Kidney epithelial cell (primary cell): ENCODE measurements around the gene AQP5. TPM values are rescaled to one million over a fixed set of nuclear protein-coding genes. Genes with fewer than 3 reads are reported as not detected.

Experiments
- DNase-seq: peaks from one replicate; pipeline ENCODE4 v3.0.0-alpha.2; 2010; ENCODE audit warnings: low read depth
- H3K27me3 ChIP-seq: 2 replicates; pipeline ENCODE4 v1.6.0; 2011; ENCODE audit warnings: low read length; ENCODE audit not compliant: control insufficient read depth, insufficient read depth
- H3K36me3 ChIP-seq: 2 replicates; pipeline ENCODE4 v1.5.1; 2011; ENCODE audit warnings: low read length; ENCODE audit not compliant: control insufficient read depth, insufficient read depth
- H3K4me3 ChIP-seq: 2 replicates; pipeline ENCODE4 v1.5.1; 2011; ENCODE audit warnings: low read depth, mild to moderate bottlenecking, control low read depth, low read length
- total RNA-seq: library from RNA; depleted of rRNA; stranded (reverse); fragments of >200 nt; gene quantifications from 2 replicates; pipeline ENCODE4 v1.2.3, GENCODE V29; 2015
- TF ChIP-seq, protein P1 (sequence below): IDR thresholded peaks from 2 replicates; pipeline ENCODE4 v1.5.1; 2011; ENCODE audit warnings: mild to moderate bottlenecking, moderate library complexity, low read length, control low read depth, inconsistent platforms; ENCODE audit not compliant: insufficient read depth, poor library complexity, severe bottlenecking

AQP5 gene
- total RNA-seq, 1 donor from 2014 or later, result not detected

GRCh38 chr12:49960474-49961110 lies 1.1 kb upstream of the AQP5 start:
- TF ChIP-seq, protein P1, sequence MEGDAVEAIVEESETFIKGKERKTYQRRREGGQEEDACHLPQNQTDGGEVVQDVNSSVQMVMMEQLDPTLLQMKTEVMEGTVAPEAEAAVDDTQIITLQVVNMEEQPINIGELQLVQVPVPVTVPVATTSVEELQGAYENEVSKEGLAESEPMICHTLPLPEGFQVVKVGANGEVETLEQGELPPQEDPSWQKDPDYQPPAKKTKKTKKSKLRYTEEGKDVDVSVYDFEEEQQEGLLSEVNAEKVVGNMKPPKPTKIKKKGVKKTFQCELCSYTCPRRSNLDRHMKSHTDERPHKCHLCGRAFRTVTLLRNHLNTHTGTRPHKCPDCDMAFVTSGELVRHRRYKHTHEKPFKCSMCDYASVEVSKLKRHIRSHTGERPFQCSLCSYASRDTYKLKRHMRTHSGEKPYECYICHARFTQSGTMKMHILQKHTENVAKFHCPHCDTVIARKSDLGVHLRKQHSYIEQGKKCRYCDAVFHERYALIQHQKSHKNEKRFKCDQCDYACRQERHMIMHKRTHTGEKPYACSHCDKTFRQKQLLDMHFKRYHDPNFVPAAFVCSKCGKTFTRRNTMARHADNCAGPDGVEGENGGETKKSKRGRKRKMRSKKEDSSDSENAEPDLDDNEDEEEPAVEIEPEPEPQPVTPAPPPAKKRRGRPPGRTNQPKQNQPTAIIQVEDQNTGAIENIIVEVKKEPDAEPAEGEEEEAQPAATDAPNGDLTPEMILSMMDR, result no peak
- Histone ChIP-seq H3K27me3 (peaks cover 37% of the 10 kb centered on the region), H3K4me3 (no peak overlapping the region), H3K36me3 (no peaks in the 10 kb centered on the region)
- no peak for DNase-seq

DNA sequence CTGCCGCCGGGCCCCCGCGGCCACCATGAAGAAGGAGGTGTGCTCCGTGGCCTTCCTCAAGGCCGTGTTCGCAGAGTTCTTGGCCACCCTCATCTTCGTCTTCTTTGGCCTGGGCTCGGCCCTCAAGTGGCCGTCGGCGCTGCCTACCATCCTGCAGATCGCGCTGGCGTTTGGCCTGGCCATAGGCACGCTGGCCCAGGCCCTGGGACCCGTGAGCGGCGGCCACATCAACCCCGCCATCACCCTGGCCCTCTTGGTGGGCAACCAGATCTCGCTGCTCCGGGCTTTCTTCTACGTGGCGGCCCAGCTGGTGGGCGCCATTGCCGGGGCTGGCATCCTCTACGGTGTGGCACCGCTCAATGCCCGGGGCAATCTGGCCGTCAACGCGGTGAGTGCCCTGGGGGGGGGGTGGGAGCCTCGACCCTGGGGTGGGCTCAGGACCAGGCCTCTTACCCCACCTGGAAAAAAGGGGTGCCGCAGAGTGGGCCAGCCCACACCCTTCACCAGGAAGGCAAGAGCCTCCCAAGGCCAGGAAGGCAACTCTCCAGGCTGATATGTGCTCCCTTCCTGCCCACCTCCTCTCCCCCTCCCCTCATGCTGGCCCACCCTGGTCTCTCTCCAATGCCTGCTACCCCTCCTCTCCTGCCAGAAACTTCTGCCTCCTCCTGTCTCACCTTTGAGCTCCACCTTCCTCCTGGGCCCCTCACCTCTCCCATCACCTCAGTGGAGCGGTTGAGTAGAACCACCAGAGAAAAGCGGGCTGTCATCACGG lies 507 bp downstream of the AQP5 start:
- peaks cover 41% of the 10 kb centered on the region for H3K27me3 ChIP-seq

GRCh38 chr12:49962861-49963765 lies 1.4 kb downstream of the AQP5 start:
- Histone ChIP-seq H3K27me3 (peaks cover 42% of the 10 kb centered on the region), H3K36me3 (no peaks in the 10 kb centered on the region), H3K4me3 (no peak overlapping the region)
- TF ChIP-seq, protein P1, result no peak
- DNase-seq, result peak; percentile 53

More for the DNA sequence above, 507 bp downstream of the AQP5 start:
- no peak overlapping the region for H3K4me3 ChIP-seq
- TF ChIP-seq, protein P1, result no peak
- H3K36me3 ChIP-seq, result no peaks in the 10 kb centered on the region
- no peak for DNase-seq

DNA sequence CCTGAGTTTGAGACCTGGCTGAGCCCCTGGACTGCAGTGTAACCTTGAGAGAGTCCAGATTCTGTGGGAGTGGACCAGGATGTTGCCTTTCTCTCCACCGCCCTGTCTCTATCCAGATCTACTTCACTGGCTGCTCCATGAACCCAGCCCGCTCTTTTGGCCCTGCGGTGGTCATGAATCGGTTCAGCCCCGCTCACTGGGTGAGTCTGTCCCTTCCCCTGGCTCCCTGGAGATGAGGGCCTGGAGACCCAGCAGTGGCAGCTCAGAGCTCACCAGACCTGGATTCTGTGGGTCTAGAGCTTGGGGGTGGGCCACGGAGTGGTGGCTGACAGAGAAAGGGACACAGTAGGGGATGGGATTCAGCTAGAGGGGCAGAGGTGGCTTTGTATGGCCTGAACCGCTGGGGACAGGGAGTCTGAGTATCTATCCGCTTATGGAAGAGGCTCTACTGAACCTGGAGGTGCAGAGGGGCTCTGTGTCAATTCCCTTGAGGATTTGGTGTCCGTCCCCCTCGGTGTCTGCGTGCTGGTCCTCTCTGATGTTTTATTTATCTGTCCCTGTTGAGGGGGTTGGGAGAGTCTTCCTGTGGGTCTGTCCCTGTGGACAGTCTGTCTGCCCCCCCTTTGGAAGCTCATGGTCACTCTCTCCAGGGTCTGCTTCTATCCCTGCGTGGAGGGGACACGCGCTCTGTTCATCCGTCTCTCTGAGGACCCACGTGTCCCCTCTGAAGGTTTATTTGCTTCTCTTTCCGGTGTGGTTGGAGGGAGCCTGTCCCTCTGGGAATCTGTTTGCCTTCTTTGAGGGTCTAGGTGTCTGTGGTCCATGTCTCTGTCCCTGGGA lies 2.5 kb downstream of the AQP5 start:
- TF ChIP-seq, protein P1, result no peak
- Histone ChIP-seq H3K36me3 (no peaks in the 10 kb centered on the region), H3K4me3 (no peak overlapping the region), H3K27me3 (peaks cover 48% of the 10 kb centered on the region)
- DNase-seq, result no peak

DNA sequence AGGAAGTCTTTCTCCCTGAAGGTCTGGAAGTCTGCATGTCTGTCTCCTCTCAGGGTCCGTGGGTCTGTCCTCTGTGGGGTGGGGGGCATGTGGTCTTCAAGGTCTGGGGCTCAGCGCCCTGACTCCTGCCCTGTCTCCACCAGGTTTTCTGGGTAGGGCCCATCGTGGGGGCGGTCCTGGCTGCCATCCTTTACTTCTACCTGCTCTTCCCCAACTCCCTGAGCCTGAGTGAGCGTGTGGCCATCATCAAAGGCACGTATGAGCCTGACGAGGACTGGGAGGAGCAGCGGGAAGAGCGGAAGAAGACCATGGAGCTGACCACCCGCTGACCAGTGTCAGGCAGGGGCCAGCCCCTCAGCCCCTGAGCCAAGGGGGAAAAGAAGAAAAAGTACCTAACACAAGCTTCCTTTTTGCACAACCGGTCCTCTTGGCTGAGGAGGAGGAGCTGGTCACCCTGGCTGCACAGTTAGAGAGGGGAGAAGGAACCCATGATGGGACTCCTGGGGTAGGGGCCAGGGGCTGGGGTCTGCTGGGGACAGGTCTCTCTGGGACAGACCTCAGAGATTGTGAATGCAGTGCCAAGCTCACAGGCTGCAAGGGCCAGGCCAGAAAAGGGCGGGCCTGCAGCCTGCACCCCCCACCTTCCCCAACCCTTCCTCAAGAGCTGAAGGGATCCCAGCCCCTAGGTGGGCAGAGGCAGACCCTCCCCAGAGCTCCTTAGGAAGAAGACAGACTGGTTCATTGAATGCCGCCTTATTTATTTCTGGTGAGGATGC lies 3.4 kb downstream of the AQP5 start:
- TF ChIP-seq, protein P1, result no peak
- peaks cover 54% of the 10 kb centered on the region for H3K27me3 ChIP-seq
- DNase-seq, result no peak

More for the DNA sequence above, 3.4 kb downstream of the AQP5 start:
- no peaks in the 10 kb centered on the region for H3K36me3 ChIP-seq
- no peak overlapping the region for H3K4me3 ChIP-seq
